Mucosa of rectum (tissue), 2 donors: ENCODE measurements around the gene NPAS1.
A peak's percentile ranks its signal among the peaks of the same experiment; 100 is the strongest.

Experiments
- H3K27ac ChIP-seq, 2 donors: one replicate each; pipeline ENCODE4 v1.7.0; 2013; ENCODE audit warnings: inconsistent platforms in 2 of 2, low read depth in 2 of 2, low read length in 2 of 2
- H3K27me3 ChIP-seq, 2 donors: one replicate each; pipeline ENCODE4 v1.7.0; 2013; ENCODE audit warnings: low read length in 2 of 2; ENCODE audit not compliant: control insufficient read depth in 2 of 2, insufficient read depth in 2 of 2
- H3K36me3 ChIP-seq, 2 donors: one replicate each; pipeline ENCODE4 v1.7.0; 2013; ENCODE audit warnings: low read length in 2 of 2; ENCODE audit not compliant: control insufficient read depth in 2 of 2, insufficient read depth in 2 of 2
- H3K4me1 ChIP-seq, 2 donors: one replicate each; pipeline ENCODE4 v1.7.0; 2013; ENCODE audit warnings: low read length in 2 of 2, mild to moderate bottlenecking in 1 of 2; ENCODE audit not compliant: control insufficient read depth in 2 of 2, insufficient read depth in 2 of 2
- H3K4me3 ChIP-seq, 2 donors: one replicate each; pipeline ENCODE4 v1.7.0; 2013; ENCODE audit warnings: low read length in 2 of 2
- H3K9ac ChIP-seq, 2 donors: one replicate each; pipeline ENCODE4 v1.7.0; 2013; ENCODE audit warnings: low read length in 2 of 2, low read depth in 1 of 2, mild to moderate bottlenecking in 1 of 2
- H3K9me3 ChIP-seq, 2 donors: one replicate each; pipeline ENCODE4 v1.7.0; 2013; ENCODE audit warnings: low read length in 2 of 2; ENCODE audit not compliant: control insufficient read depth in 2 of 2
- donor health status: healthy.
- donor health status: Normal muscosa, but diverticular disease.

NPAS1 gene

GRCh38 chr19:47094557-47095475 is 75.2 kb downstream of the NPAS1 start:
- no peaks in the 10 kb centered on the region for H3K9me3 ChIP-seq
- H3K27me3 ChIP-seq = no peaks in the 10 kb centered on the region
- H3K4me1 ChIP-seq = peaks cover 55 to 64% of the 10 kb centered on the region in 2 donors

More at GRCh38 chr19:47094557-47095475, 75.2 kb downstream of the NPAS1 start:
- peak overlapping the region; percentile 75 to 79 for H3K9ac ChIP-seq
- peak overlapping the region; percentile 98 to 99 for H3K27ac ChIP-seq
- H3K4me3 ChIP-seq = peak overlapping the region; percentile 36 to 44
- H3K36me3 ChIP-seq = peaks cover 25 to 33% of the 10 kb centered on the region in 2 donors
